Tibial artery (tissue), 4 donors: ENCODE measurements around the gene OR1A1.

ENCODE experiments used
- DNase-seq, 2 donors: peaks; one replicate each; pipeline ENCODE4 v3.0.0-alpha.2; 2019
- H3K27ac ChIP-seq, 2 donors: fragments of 200-600 bp; sonication (generic) in 1 of 2; 1 replicate in 1 of 2; 2 replicates in 1 of 2; pipeline ENCODE4 v1.5.1; 2018 to 2019; ENCODE audit warnings: mild to moderate bottlenecking in 1 of 2
- H3K27me3 ChIP-seq, 2 donors: fragments of 200-600 bp; sonication (generic) in 1 of 2; one replicate each; pipeline versions ENCODE4 v1.5.1 to v1.6.0; 2016 to 2019
- H3K36me3 ChIP-seq, 3 donors: fragments of 200-600 bp; sonication (generic) in 2 of 3; one replicate each; pipeline ENCODE4 v1.5.1; 2016 to 2019; ENCODE audit warnings: mild to moderate bottlenecking in 2 of 3
- H3K4me1 ChIP-seq, 4 donors: fragments of 200-600 bp; sonication (generic) in 2 of 4; 1 replicate in 3 of 4; 2 replicates in 1 of 4; pipeline ENCODE4 v1.5.1; 2016 to 2019
- H3K4me3 ChIP-seq, 2 donors: fragments of 200-600 bp; sonication (generic) in 1 of 2; 1 replicate in 1 of 2; 2 replicates in 1 of 2; pipeline ENCODE4 v1.5.1; 2018 to 2019; ENCODE audit warnings: mild to moderate bottlenecking in 2 of 2
- H3K9me3 ChIP-seq, 3 donors: fragments of 200-600 bp; sonication (generic) in 1 of 3; one replicate each; pipeline ENCODE4 v1.5.1; 2016 to 2019
- intact Hi-C: fragments of 100-400 bp; cut with DNase I; formaldehyde crosslinking; loops from one replicate; pipeline ENCODE4 v1.15.0; 2023; ENCODE audit warnings: low total_unique reads
- TF ChIP-seq, protein P1 (sequence below), 2 experiments: fragments of 200-600 bp in 1 of 2; fragments of 450-650 bp in 1 of 2; IDR thresholded peaks; one replicate each; pipeline ENCODE4 v1.5.1; 2017 to 2019; ENCODE audit warnings: antibody characterized with exemption in 2 of 2, mild to moderate bottlenecking in 1 of 2, moderate library complexity in 1 of 2

Gene OR1A1

DNA sequence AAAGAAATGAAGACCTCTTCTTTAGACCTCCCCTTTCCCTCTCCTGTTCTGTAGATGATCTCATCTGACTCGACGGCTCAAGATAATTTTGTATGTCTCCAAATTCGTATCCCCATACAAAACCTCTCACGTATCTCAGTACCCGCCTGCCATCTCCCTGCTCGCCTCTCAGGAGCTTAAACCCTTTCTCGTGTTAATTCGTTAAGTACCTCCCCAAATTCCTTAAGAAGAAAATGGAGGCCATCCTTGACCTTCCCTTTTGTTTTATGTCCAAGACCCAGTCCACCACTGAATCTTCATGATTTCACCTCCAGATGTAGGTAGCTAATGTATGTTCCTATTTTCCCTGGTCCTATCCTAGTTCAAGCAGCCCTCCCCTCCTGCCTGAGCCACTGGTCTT is 49.1 kb downstream of the OR1A1 start:
- H3K36me3 ChIP-seq, result no peaks in the 10 kb centered on the region
- H3K27me3 ChIP-seq, result no peaks in the 10 kb centered on the region
- intact Hi-C loops, result no loop called here
- no peak overlapping the region for H3K4me3 ChIP-seq
- no peaks in the 10 kb centered on the region for H3K9me3 ChIP-seq
- H3K4me1 ChIP-seq, result no peaks in the 10 kb centered on the region
- TF ChIP-seq, protein P1, sequence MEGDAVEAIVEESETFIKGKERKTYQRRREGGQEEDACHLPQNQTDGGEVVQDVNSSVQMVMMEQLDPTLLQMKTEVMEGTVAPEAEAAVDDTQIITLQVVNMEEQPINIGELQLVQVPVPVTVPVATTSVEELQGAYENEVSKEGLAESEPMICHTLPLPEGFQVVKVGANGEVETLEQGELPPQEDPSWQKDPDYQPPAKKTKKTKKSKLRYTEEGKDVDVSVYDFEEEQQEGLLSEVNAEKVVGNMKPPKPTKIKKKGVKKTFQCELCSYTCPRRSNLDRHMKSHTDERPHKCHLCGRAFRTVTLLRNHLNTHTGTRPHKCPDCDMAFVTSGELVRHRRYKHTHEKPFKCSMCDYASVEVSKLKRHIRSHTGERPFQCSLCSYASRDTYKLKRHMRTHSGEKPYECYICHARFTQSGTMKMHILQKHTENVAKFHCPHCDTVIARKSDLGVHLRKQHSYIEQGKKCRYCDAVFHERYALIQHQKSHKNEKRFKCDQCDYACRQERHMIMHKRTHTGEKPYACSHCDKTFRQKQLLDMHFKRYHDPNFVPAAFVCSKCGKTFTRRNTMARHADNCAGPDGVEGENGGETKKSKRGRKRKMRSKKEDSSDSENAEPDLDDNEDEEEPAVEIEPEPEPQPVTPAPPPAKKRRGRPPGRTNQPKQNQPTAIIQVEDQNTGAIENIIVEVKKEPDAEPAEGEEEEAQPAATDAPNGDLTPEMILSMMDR (IDR thresholded peaks at IDR 0.05), result no peak
- no peak for DNase-seq
- H3K27ac ChIP-seq, result no peak overlapping the region

DNA sequence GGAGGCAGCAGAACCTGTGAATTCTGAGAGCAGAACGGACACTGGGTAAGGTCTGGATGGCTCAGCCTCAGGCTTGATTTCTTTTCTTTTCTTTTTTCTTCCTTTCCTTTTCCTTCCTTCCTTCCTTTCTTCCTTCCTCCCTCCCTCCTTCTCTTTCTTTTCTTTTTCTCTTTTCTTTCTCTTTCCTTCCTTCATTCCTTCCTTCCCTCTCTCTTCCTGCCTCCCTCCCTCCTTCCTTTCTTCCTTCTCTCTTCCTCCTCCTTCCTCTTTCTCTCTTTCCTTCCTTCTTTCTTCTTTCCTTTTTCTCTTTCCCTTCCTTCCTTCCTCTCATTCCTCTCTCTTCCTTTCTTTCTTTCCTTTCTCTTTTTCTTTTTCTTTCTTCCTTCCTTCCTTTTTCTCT is 52.7 kb downstream of the OR1A1 start:
- H3K36me3 ChIP-seq, result no peaks in the 10 kb centered on the region
- H3K9me3 ChIP-seq, result no peaks in the 10 kb centered on the region
- no peaks in the 10 kb centered on the region for H3K4me1 ChIP-seq
- TF ChIP-seq, protein P1 (IDR thresholded peaks at IDR 0.05), result no peak
- no peak overlapping the region for H3K27ac ChIP-seq
- H3K4me3 ChIP-seq, result no peak overlapping the region
- no peaks in the 10 kb centered on the region for H3K27me3 ChIP-seq
- no peak for DNase-seq
- intact Hi-C loops, result no loop called here

DNA sequence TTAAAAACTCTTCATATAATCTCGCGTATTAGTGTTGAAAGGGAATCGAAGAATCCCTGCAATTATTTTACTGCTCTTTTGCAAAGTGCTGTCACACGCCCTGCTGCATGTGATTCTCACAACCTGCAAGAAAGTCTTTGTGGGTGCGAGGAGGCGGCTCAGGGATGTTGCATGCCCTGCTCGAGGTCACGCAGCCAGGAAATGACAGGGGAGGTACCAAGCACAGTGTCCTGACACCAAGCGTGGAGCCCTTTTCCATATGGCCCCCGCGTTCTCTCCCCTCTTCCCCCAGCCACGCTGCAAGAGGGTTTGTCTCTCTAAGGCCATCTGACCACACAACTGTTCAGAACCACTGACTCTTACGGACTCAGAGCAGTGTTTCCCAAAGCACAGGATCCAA is 53.1 kb downstream of the OR1A1 start:
- Histone ChIP-seq H3K36me3 (no peaks in the 10 kb centered on the region), H3K27ac (no peak overlapping the region), H3K27me3 (no peaks in the 10 kb centered on the region), H3K4me1 (no peaks in the 10 kb centered on the region), H3K9me3 (no peaks in the 10 kb centered on the region), H3K4me3 (no peak overlapping the region)
- no peak for DNase-seq
- TF ChIP-seq, protein P1 (IDR thresholded peaks at IDR 0.05), result no peak
- intact Hi-C loops, result no loop called here
